ENCODE data around the gene DUSP22.

- TF ChIP-seq TAF1 (IDR thresholded peaks at IDR 0.05; ENCODE audit: borderline replicate concordance, low read depth, low read length) (no peak), CTCF (IDR thresholded peaks at IDR 0.05) (no peak), RCOR1 (IDR thresholded peaks at IDR 0.05; ENCODE audit: low read length) (no peak), RFX5 (IDR thresholded peaks at IDR 0.05; ENCODE audit: low read length) (no peak), EP300 (IDR thresholded peaks at IDR 0.05; ENCODE audit: borderline replicate concordance in 1 of 2, low read depth in 1 of 2, low read length in 1 of 2) (no peak), SMC3 (IDR thresholded peaks at IDR 0.05; ENCODE audit: low read depth, low read length) (no peak), RAD21 (IDR thresholded peaks at IDR 0.05; ENCODE audit: low read length) (no peak), TCF12 (IDR thresholded peaks at IDR 0.05) (no peak), YY1 (IDR thresholded peaks at IDR 0.05; ENCODE audit: low read depth) (no peak), USF2 (IDR thresholded peaks at IDR 0.05; ENCODE audit: borderline replicate concordance, low read depth, low read length) (no peak)
These were observed 66.1 kb downstream of the DUSP22 start for GRCh38 chr6:358432-358831.
